ENCODE data around the gene TLE1. TPM values are rescaled to one million over a fixed set of nuclear protein-coding genes. Genes with fewer than 3 reads are reported as not detected.

Gene TLE1
- total RNA-seq, 1 experiment from 2014 or later, result 79.3 TPM

DNA sequence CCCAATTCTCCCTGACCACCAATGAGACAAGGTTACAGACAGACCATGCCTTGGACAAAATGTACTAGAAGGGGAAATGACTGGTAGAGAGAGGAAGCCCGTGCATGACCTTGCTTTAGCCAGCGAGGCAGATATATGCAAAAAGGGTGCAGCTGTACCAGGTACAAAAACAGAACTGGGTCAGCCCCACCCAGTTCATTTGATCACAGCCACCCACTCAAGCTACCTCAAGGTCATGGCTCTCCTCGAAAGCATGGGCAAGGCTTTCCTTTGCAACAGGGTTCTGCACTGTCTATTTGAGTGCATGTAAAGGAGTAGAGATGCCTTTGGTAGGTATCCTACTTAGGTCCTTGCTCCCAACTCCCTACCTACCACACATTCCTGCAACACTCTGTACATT is 33.3 kb downstream of the TLE1 start:
- H3K9me3 ChIP-seq (ENCODE audit: control insufficient read depth, low read depth, low read length), result no peaks in the 10 kb centered on the region
- H3K4me3 Mint-ChIP-seq, result no peak overlapping the region
- H2AFZ ChIP-seq (ENCODE audit: low read length), result no peak overlapping the region
- H2BK12ac ChIP-seq (ENCODE audit: insufficient read length, low read depth, low read length), result no peak overlapping the region
- H3K56ac ChIP-seq (ENCODE audit: insufficient read length, low read depth, low read length), result no peak overlapping the region
- H3K79me1 ChIP-seq (ENCODE audit: insufficient read depth, low read depth, low read length, poor library complexity, severe bottlenecking), result peaks cover 4% of the 10 kb centered on the region
- peaks cover 54 to 65% of the 10 kb centered on the region in 2 experiments for H3K4me1 Mint-ChIP-seq
- no peak overlapping the region for H2BK20ac ChIP-seq (ENCODE audit: low read depth, low read length, poor library complexity, severe bottlenecking)
- no peak overlapping the region for H2BK5ac ChIP-seq (ENCODE audit: insufficient read length, low read length)
- TF ChIP-seq, protein P1, sequence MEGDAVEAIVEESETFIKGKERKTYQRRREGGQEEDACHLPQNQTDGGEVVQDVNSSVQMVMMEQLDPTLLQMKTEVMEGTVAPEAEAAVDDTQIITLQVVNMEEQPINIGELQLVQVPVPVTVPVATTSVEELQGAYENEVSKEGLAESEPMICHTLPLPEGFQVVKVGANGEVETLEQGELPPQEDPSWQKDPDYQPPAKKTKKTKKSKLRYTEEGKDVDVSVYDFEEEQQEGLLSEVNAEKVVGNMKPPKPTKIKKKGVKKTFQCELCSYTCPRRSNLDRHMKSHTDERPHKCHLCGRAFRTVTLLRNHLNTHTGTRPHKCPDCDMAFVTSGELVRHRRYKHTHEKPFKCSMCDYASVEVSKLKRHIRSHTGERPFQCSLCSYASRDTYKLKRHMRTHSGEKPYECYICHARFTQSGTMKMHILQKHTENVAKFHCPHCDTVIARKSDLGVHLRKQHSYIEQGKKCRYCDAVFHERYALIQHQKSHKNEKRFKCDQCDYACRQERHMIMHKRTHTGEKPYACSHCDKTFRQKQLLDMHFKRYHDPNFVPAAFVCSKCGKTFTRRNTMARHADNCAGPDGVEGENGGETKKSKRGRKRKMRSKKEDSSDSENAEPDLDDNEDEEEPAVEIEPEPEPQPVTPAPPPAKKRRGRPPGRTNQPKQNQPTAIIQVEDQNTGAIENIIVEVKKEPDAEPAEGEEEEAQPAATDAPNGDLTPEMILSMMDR (conservative IDR thresholded peaks at IDR 0.05), result no peak
- H3T11ph ChIP-seq (ENCODE audit: low read length), result no peak overlapping the region
- no peaks in the 10 kb centered on the region; the same call in none of the 2 replicates for H3K27me3 Mint-ChIP-seq (ENCODE audit: low read depth)
- peaks cover 35 to 52% (median 41%) of the 10 kb centered on the region in 3 experiments; a peak in 6 of 7 replicates for H3K36me3 Mint-ChIP-seq (ENCODE audit: insufficient read depth in 1 of 3, low read depth in 3 of 3)
- H4K91ac ChIP-seq (ENCODE audit: insufficient read length, low read depth, low read length), result no peak overlapping the region
- H4K20me1 ChIP-seq (ENCODE audit: control insufficient read depth, insufficient read depth, insufficient read length), result no peaks in the 10 kb centered on the region
- no peak for DNase-seq
- H3K9me3 Mint-ChIP-seq, result no peaks in the 10 kb centered on the region
- no peak overlapping the region for H3K4me2 ChIP-seq (ENCODE audit: insufficient read depth, insufficient read length, low read length)
- no peak overlapping the region for H3K27ac ChIP-seq (ENCODE audit: insufficient read length, low read depth, low read length)
- no peak overlapping the region for H2BK120ac ChIP-seq (ENCODE audit: low read depth, low read length, poor library complexity, severe bottlenecking)
- WGBS (ENCODE audit: extremely low coverage, insufficient read length, low lambda C conversion rate), result no CpG with 5 or more reads among the region's 3 CpGs
- H3K4ac ChIP-seq (ENCODE audit: low read depth, low read length), result no peak overlapping the region
- H3K27ac Mint-ChIP-seq, result peak overlapping the region in 2 of 3 experiments; percentile 71 to 91; a peak in 5 of 7 replicates
- no peaks in the 10 kb centered on the region for H3K23me2 ChIP-seq (ENCODE audit: insufficient read length, low read depth, low read length, poor library complexity, severe bottlenecking)
- H3K27me3 ChIP-seq (ENCODE audit: insufficient read depth, low read length), result no peaks in the 10 kb centered on the region
- H3K14ac ChIP-seq (ENCODE audit: insufficient read depth, low read length), result no peak overlapping the region
- no peak overlapping the region for H3K23ac ChIP-seq (ENCODE audit: insufficient read length, low read depth, low read length)
- peaks cover 7% of the 10 kb centered on the region; the same call in 1 of the 2 replicates for H3K4me1 ChIP-seq (ENCODE audit: insufficient read depth, low read length)
- no peak overlapping the region for H3K18ac ChIP-seq (ENCODE audit: insufficient read length, low read depth, low read length)
- H4K5ac ChIP-seq (ENCODE audit: insufficient read length, low read depth, low read length), result no peak overlapping the region
- no peak overlapping the region for H2BK15ac ChIP-seq (ENCODE audit: low read depth, low read length)
- H3K9ac ChIP-seq (ENCODE audit: extremely low read depth, insufficient read length, low read length), result no peak overlapping the region
- H2AK5ac ChIP-seq (ENCODE audit: insufficient read length, low read length), result no peak overlapping the region
- H4K8ac ChIP-seq (replicated peaks; ENCODE audit: insufficient read length, low read depth, low read length), result no peak overlapping the region
- H3K79me2 ChIP-seq (ENCODE audit: insufficient read depth, low read length), result peaks cover 42% of the 10 kb centered on the region; the same call in 1 of the 2 replicates
